CD14-positive monocyte (primary cell): ENCODE results near the gene ABI1. TPM values are rescaled to one million over a fixed set of nuclear protein-coding genes. Genes with fewer than 3 reads are reported as not detected.

Experiments used
- DNase-seq, 3 donors: peaks; one replicate each; pipeline ENCODE4 v3.0.0-alpha.2; 2011 to 2022
- H2AFZ ChIP-seq: 2 replicates; pipeline ENCODE4 v1.6.0; 2012; ENCODE audit warnings: mild to moderate bottlenecking, low read depth, low read length, inconsistent platforms; ENCODE audit not compliant: insufficient read depth, poor library complexity, severe bottlenecking
- H3K27ac ChIP-seq, 2 donors: 1 replicate in 1 of 2; 2 replicates in 1 of 2; pipeline ENCODE4 v1.5.1; 2012 to 2013; ENCODE audit warnings: low read length in 2 of 2, control low read depth in 1 of 2, inconsistent platforms in 1 of 2, low read depth in 1 of 2, mild to moderate bottlenecking in 1 of 2
- H3K27me3 ChIP-seq, 2 donors: one replicate each; pipeline versions ENCODE4 v1.6.0 to v1.6.1; 2011 to 2013; ENCODE audit warnings: low read length in 2 of 2; ENCODE audit not compliant: control insufficient read depth in 2 of 2, insufficient read depth in 2 of 2
- H3K36me3 ChIP-seq, 2 donors: replicated peaks in 1 of 2; 1 replicate in 1 of 2; 2 replicates in 1 of 2; pipeline versions ENCODE4 v1.5.1 to v1.6.1; 2012 to 2013; ENCODE audit warnings: low read length in 2 of 2, control low read depth in 1 of 2, inconsistent platforms in 1 of 2, mild to moderate bottlenecking in 1 of 2; ENCODE audit not compliant: insufficient read depth in 2 of 2, control insufficient read depth in 1 of 2
- H3K4me1 ChIP-seq, 2 donors: 1 replicate in 1 of 2; 2 replicates in 1 of 2; pipeline versions ENCODE4 v1.5.1 to v1.6.1; 2012 to 2013; ENCODE audit warnings: low read length in 2 of 2, control low read depth in 1 of 2, inconsistent platforms in 1 of 2, mild to moderate bottlenecking in 1 of 2, moderate library complexity in 1 of 2; ENCODE audit not compliant: insufficient read depth in 2 of 2, control insufficient read depth in 1 of 2
- H3K4me2 ChIP-seq: replicated peaks from 2 replicates; pipeline ENCODE3; 2012; ENCODE audit warnings: low read length, moderate library complexity, mild to moderate bottlenecking; ENCODE audit not compliant: poor library complexity, severe bottlenecking; ENCODE audit errors: extremely low read depth
- H3K4me3 ChIP-seq, 3 experiments: fragments of 200-600 bp in 1 of 3; sonication (generic) in 1 of 3; replicated peaks in 1 of 3; 1 replicate in 2 of 3; 2 replicates in 1 of 3; pipeline ENCODE4 v1.5.1; 2011 to 2013; ENCODE audit warnings: low read length in 3 of 3, mild to moderate bottlenecking in 3 of 3, control low read depth in 2 of 3, low read depth in 2 of 3, inconsistent platforms in 1 of 3, moderate library complexity in 1 of 3
- H3K79me2 ChIP-seq: 2 replicates; pipeline ENCODE4 v1.6.0; 2012; ENCODE audit warnings: mild to moderate bottlenecking, control low read depth, inconsistent platforms, low read length, moderate library complexity; ENCODE audit not compliant: insufficient read depth
- H3K9ac ChIP-seq: 2 replicates; pipeline ENCODE4 v1.6.0; 2017; ENCODE audit warnings: low read length, mild to moderate bottlenecking; ENCODE audit not compliant: insufficient read depth, poor library complexity, severe bottlenecking
- H3K9me3 ChIP-seq, 2 donors: replicated peaks in 1 of 2; 1 replicate in 1 of 2; 2 replicates in 1 of 2; pipeline versions ENCODE4 v1.5.1 to v1.6.1; 2012 to 2013; ENCODE audit warnings: low read length in 2 of 2, control low read depth in 1 of 2; ENCODE audit not compliant: control insufficient read depth in 1 of 2, insufficient read depth in 1 of 2
- H4K20me1 ChIP-seq: 2 replicates; pipeline ENCODE4 v1.6.0; 2012; ENCODE audit warnings: mild to moderate bottlenecking, low read length, control low read depth, moderate library complexity; ENCODE audit not compliant: insufficient read depth
- H3K27ac Mint-ChIP-seq, 7 donors: one replicate each; pipeline ENCODE4 v1.8.0; 2020; ENCODE audit warnings: mild to moderate bottlenecking in 7 of 7, mixed read lengths in 7 of 7, moderate library complexity in 6 of 7, inconsistent platforms in 2 of 7
- H3K27me3 Mint-ChIP-seq, 3 donors: one replicate each; pipeline ENCODE4 v1.8.0; 2021 to 2022; ENCODE audit warnings: low read depth in 3 of 3, mild to moderate bottlenecking in 3 of 3, mixed read lengths in 3 of 3, moderate library complexity in 3 of 3, inconsistent platforms in 1 of 3
- H3K36me3 Mint-ChIP-seq, 2 donors: one replicate each; pipeline ENCODE4 v1.8.0; 2020; ENCODE audit warnings: mixed read lengths in 2 of 2, inconsistent platforms in 1 of 2, mild to moderate bottlenecking in 1 of 2
- H3K4me1 Mint-ChIP-seq: one replicate; pipeline ENCODE4 v1.8.0; 2020; ENCODE audit warnings: mild to moderate bottlenecking, mixed read lengths
- H3K4me3 Mint-ChIP-seq, 2 donors: one replicate each; pipeline ENCODE4 v1.8.0; 2020; ENCODE audit warnings: mild to moderate bottlenecking in 2 of 2, mixed read lengths in 2 of 2, moderate library complexity in 1 of 2
- H3K9me3 Mint-ChIP-seq, 7 donors: one replicate each; pipeline ENCODE4 v1.8.0; 2020 to 2022; ENCODE audit warnings: mixed read lengths in 7 of 7, mild to moderate bottlenecking in 6 of 7, moderate library complexity in 6 of 7, inconsistent platforms in 2 of 7
- CTCF ChIP-seq: fragments of 200-600 bp; IDR thresholded peaks from one replicate; pipeline ENCODE4 v1.8.0; 2022; ENCODE audit warnings: antibody characterized with exemption, mild to moderate bottlenecking
- WGBS: methylation state at CpG from one replicate; pipeline ENCODE4 v1.1.5; 2013; ENCODE audit warnings: missing lambda C conversion rate; ENCODE audit not compliant: insufficient coverage; 5-methylcytosine and 5-hydroxymethylcytosine counted together
- intact Hi-C, 2 donors: fragments of 100-400 bp; cut with micrococcal nuclease; formaldehyde crosslinking; loops; one replicate each; pipeline versions ENCODE4 v1.15.0 to v1.15.1; 2023
- polyA plus RNA-seq, 3 donors: library from polyadenylated mRNA; depleted of rRNA in 1 of 3; unstranded in 2 of 3; stranded (reverse) in 1 of 3; fragments of 300-500 nt in 2 of 3; fragments of >200 nt in 1 of 3; fragmentation: Illumina TruSeq in 2 of 3; gene quantifications; 1 replicate in 2 of 3; 2 replicates in 1 of 3; pipeline ENCODE4 v1.2.3, GENCODE V29; 2012 to 2021

The ABI1 gene
- polyA plus RNA-seq, 3 donors, result 39.8 to 77.2 (median 61.5) TPM

GRCh38 chr10:26804418-26805393, 56.1 kb downstream of the ABI1 start:
- DNase-seq, result no peak
- no peak for TF ChIP-seq CTCF
- Mint-ChIP-seq H3K27ac (peak overlapping the region in 4 of 7 donors; percentile 8 to 63 (median 38)), H3K9me3 (peaks cover 0 to 3% (median 0%) of the 10 kb centered on the region in 7 donors), H3K27me3 (peaks cover 0 to 5% (median 2%) of the 10 kb centered on the region in 3 donors), H3K4me1 (peaks cover 9% of the 10 kb centered on the region), H3K4me3 (no peak overlapping the region), H3K36me3 (peaks cover 7 to 33% of the 10 kb centered on the region in 2 donors)
- H2AFZ ChIP-seq, result no peak overlapping the region
- H3K27ac ChIP-seq, result no peak overlapping the region
- intact Hi-C loops, result no loop called here
- H3K79me2 ChIP-seq, result peaks cover 96% of the 10 kb centered on the region
- H3K9ac ChIP-seq, result no peak overlapping the region
- no peaks in the 10 kb centered on the region for H3K9me3 ChIP-seq
- no peak overlapping the region for H3K4me3 ChIP-seq
- no peaks in the 10 kb centered on the region for H3K27me3 ChIP-seq
- H3K36me3 ChIP-seq, result peaks cover 0 to 18% of the 10 kb centered on the region in 2 donors
- H3K4me2 ChIP-seq, result no peak overlapping the region
- H4K20me1 ChIP-seq, result peaks cover 100% of the 10 kb centered on the region
- H3K4me1 ChIP-seq, result no peaks in the 10 kb centered on the region
- 100% methylated on average over 2 of the region's 4 CpGs for WGBS

DNA sequence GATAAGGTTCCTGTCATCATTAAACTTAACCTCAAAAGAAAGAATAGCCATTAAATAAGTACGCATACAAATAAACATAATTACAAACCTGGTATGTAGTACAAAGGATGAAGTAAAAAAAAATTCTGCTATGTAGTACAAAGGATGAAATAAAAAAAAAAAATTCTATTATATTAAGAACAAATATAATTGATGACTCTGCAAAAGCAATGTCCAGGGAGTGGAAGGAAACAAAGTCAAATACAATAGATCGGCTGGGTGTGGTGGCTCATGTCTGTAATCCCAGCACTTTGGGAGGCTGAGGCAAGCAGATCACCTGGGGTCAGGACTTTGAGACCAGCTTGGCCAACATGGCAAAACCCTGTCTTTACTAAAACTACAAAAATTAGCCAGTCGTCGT, 56.9 kb downstream of the ABI1 start:
- Histone ChIP-seq H3K9me3 (no peaks in the 10 kb centered on the region), H3K4me1 (no peaks in the 10 kb centered on the region), H3K4me3 (no peak overlapping the region), H3K27me3 (no peaks in the 10 kb centered on the region), H3K79me2 (peaks cover 97% of the 10 kb centered on the region), H4K20me1 (peaks cover 100% of the 10 kb centered on the region), H3K36me3 (peaks cover 0 to 18% of the 10 kb centered on the region in 2 donors), H2AFZ (no peak overlapping the region), H3K27ac (no peak overlapping the region), H3K4me2 (no peak overlapping the region), H3K9ac (no peak overlapping the region)
- no peak for DNase-seq
- Mint-ChIP-seq H3K36me3 (peaks cover 7 to 33% of the 10 kb centered on the region in 2 donors), H3K27me3 (peaks cover 0 to 5% (median 2%) of the 10 kb centered on the region in 3 donors), H3K4me3 (no peak overlapping the region), H3K4me1 (peaks cover 12% of the 10 kb centered on the region), H3K9me3 (peaks cover 0 to 3% (median 0%) of the 10 kb centered on the region in 7 donors), H3K27ac (peak overlapping the region in 2 of 7 donors; percentile 8 to 38)
- 100% methylated on average over 1 of the region's 4 CpGs for WGBS
- no peak for TF ChIP-seq CTCF
- intact Hi-C loops, result no loop called here
